ENCODE data around the gene ELMO3.
A peak's percentile ranks its signal among the peaks of the same experiment; 100 is the strongest.

ELMO3 gene

GRCh38 chr16:67199011-67199807 is at the start of gene ELMO3:
ELMO3 (plus strand) TSS chr16:67199131; CDS start chr16:67199327, 196 bp downstream.
- FAIRE-seq (no peak), DNase-seq (ENCODE audit: extremely low spot score, insufficient read length, low read depth) (no peak)

- no peak for FAIRE-seq
- no peak for DNase-seq (ENCODE audit: extremely low spot score, insufficient read length, low read depth)
Observed at GRCh38 chr16:67149276-67150046, 49.5 kb upstream of the ELMO3 start.

- DNase-seq (ENCODE audit: extremely low spot score, insufficient read length, low read depth) = no peak
- peak; percentile 9 for FAIRE-seq
Observed at GRCh38 chr16:67150047-67150832, 48.7 kb upstream of the ELMO3 start.

- no peak for DNase-seq (ENCODE audit: extremely low spot score, insufficient read length, low read depth)
Observed at GRCh38 chr16:67150833-67151396, 48.0 kb upstream of the ELMO3 start, which contains the start of gene B3GNT9. B3GNT9 (minus strand) TSS chr16:67150998; CDS start chr16:67150485, 513 bp downstream.

GRCh38 chr16:67151431-67152097 is 47.4 kb upstream of the ELMO3 start:
- no peak for DNase-seq (ENCODE audit: extremely low spot score, insufficient read length, low read depth)

More at GRCh38 chr16:67150833-67151396, 48.0 kb upstream of the ELMO3 start, which contains the start of gene B3GNT9:
- no peak for FAIRE-seq

GRCh38 chr16:67154578-67155294 is 44.2 kb upstream of the ELMO3 start:
- FAIRE-seq (no peak), DNase-seq (ENCODE audit: extremely low spot score, insufficient read length, low read depth) (no peak)

More at GRCh38 chr16:67151431-67152097, 47.4 kb upstream of the ELMO3 start:
- no peak for FAIRE-seq

- peak; percentile 47 for FAIRE-seq
- DNase-seq (ENCODE audit: extremely low spot score, insufficient read length, low read depth) = peak; percentile 79
Observed at GRCh38 chr16:67155295-67156142, 43.4 kb upstream of the ELMO3 start.

- FAIRE-seq (no peak), DNase-seq (ENCODE audit: extremely low spot score, insufficient read length, low read depth) (no peak)
Observed at GRCh38 chr16:67156143-67156844, 42.6 kb upstream of the ELMO3 start.

- DNase-seq (ENCODE audit: extremely low spot score, insufficient read length, low read depth) = no peak
- no peak for FAIRE-seq
Observed at GRCh38 chr16:67157106-67157748, 41.7 kb upstream of the ELMO3 start.

GRCh38 chr16:67157892-67158635 is 40.9 kb upstream of the ELMO3 start:
- no peak for DNase-seq (ENCODE audit: extremely low spot score, insufficient read length, low read depth)
- peak; percentile 12 for FAIRE-seq

- FAIRE-seq (peak; percentile 95), DNase-seq (ENCODE audit: extremely low spot score, insufficient read length, low read depth) (peak; percentile 56)
Observed at GRCh38 chr16:67158637-67159600, 40.0 kb upstream of the ELMO3 start.

GRCh38 chr16:67161595-67162058 is 37.3 kb upstream of the ELMO3 start:
- no peak for FAIRE-seq

GRCh38 chr16:67162506-67163163 is 36.3 kb upstream of the ELMO3 start:
- no peak for FAIRE-seq
- DNase-seq (ENCODE audit: extremely low spot score, insufficient read length, low read depth) = no peak

More at GRCh38 chr16:67161595-67162058, 37.3 kb upstream of the ELMO3 start:
- DNase-seq (ENCODE audit: extremely low spot score, insufficient read length, low read depth) = no peak

Data from GM18507 (cell line).